Activated CD4-positive, alpha-beta T cell treated with anti-CD3 and anti-CD28 coated beads, Interleukin-2, amount 50 U/mL, for 1 hour (primary cell): ENCODE measurements around the gene BTG2.

Experiments
- DNase-seq: peaks from one replicate; pipeline ENCODE4 v3.0.0-alpha.2; 2020

Gene BTG2

GRCh38 chr1:203346060-203346768 lies 40.9 kb downstream of the BTG2 start:
- DNase-seq: no peak

GRCh38 chr1:203346769-203347102 lies 41.4 kb downstream of the BTG2 start:
- no peak for DNase-seq

GRCh38 chr1:203349166-203349565 lies 43.8 kb downstream of the BTG2 start:
- DNase-seq: no peak

DNA sequence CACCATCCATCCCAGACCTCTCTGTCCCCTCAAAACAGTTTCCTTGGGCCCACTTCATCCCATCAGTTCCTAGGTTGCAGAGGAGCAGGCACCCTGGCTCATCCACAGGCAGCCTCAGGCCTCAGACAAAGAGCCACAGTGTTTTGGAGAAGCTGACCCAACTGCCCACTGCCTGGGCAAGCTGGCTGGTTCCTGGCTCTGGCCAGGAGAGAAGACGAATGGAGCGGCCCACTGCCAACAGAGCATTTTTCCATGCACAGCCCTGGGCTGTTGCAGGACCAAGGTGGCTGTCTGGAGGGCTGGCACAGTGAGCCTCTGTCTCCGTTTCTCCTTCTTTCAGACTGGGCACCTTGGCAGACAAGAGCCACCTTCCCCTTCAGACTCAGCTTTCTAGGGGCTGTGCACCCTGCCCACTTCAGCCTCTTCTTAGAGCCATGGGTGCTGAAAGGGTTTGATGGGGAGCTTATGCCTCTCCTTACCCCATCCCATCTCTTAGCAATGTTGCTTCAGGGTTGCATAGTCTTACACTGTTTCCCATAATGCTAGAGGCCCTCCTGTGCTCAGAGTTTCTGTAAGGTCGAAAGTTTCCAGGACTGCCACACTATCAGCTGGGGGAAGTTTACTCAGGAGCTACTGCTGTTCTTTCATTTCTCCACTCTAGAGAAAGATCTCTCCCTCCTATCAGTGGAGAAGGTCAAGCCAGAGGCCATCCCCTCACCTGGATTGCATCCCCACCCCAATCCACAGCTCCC lies 44.6 kb downstream of the BTG2 start:
- DNase-seq: no peak

GRCh38 chr1:203351037-203351625 lies 45.8 kb downstream of the BTG2 start, which contains the start of gene FMOD:
TSS of gene FMOD (minus strand) at chr1:203351122. CDS start at chr1:203348270, 2,852 bp downstream.
- no peak for DNase-seq

- DNase-seq: no peak
Observed at GRCh38 chr1:203353486-203353885, 48.2 kb downstream of the BTG2 start.

GRCh38 chr1:203354246-203354645 lies 48.9 kb downstream of the BTG2 start:
- DNase-seq: no peak

DNA sequence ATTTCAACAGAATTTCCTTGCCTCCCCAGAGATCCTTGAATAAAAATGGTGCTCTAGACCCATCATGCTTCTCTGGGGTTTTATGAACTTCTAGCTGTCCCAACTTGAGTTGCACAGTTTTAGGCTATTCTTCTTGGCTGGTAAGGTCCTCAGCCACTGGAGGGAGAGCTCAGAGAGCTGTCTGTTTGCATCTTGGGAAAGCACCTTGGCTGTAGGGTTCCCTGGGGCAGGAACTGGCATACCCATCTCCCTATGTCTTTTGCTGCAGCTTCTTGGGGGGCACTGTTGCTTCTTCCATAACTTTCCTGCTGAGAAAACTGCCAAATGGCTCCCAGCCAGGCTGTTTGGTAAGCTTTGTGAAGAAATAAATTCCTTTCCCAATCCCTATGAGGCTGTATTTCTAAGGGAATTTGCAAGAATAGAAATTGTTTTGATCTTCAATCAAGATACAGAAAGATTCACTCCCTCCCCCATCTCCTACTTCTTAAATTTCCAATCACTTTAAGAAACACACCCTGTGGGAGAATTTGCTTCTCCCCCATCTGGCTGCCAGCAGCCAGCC lies 53.8 kb downstream of the BTG2 start:
- no peak for DNase-seq
